Mucosa of descending colon (tissue), 3 donors: Measurements from ENCODE around the gene DBP. TPM values are rescaled to one million over a fixed set of nuclear protein-coding genes. Genes with fewer than 3 reads are reported as not detected.

ENCODE experiments used
- ATAC-seq: fragments of 200-7000 bp; cut with Tn5 transposase; one replicate; pipeline ENCODE4 v1.9.1; 2020; ENCODE audit warnings: mild to moderate bottlenecking, moderate library complexity
- DNase-seq, 3 donors: peaks; one replicate each; pipeline ENCODE4 v3.0.0-alpha.2; 2020
- H3K36me3 ChIP-seq: fragments of 200-600 bp; one replicate; pipeline ENCODE4 v1.8.0; 2021; ENCODE audit warnings: low read depth, mild to moderate bottlenecking
- H3K4me1 ChIP-seq: fragments of 200-600 bp; one replicate; pipeline ENCODE4 v1.8.0; 2021; ENCODE audit warnings: low read depth, mild to moderate bottlenecking
- H3K4me3 ChIP-seq: fragments of 200-600 bp; one replicate; pipeline ENCODE4 v1.8.0; 2021; ENCODE audit warnings: mild to moderate bottlenecking
- H3K9me3 ChIP-seq: fragments of 200-600 bp; one replicate; pipeline ENCODE4 v1.8.0; 2021; ENCODE audit warnings: mild to moderate bottlenecking
- intact Hi-C, 2 donors: fragments of 100-400 bp; cut with DNase I in 1 of 2; cut with micrococcal nuclease in 1 of 2; formaldehyde crosslinking; loops; one replicate each; pipeline versions ENCODE4 v1.11.0 to v1.11.1; 2022; cut with DNase I, micrococcal nuclease
- total RNA-seq, 3 donors: library from RNA; stranded (reverse); fragmentation: NEBNext Ultra II Directional in 2 of 3; extraction: Animal tissue kit (Norgen Biotek cat#: 25700) in 2 of 3; gene quantifications; one replicate each; pipeline versions ENCODE4 v1.2.1 to v1.2.4, GENCODE V29; 2021 to 2023
- TF ChIP-seq, protein P1 (sequence below): fragments of 200-600 bp; IDR thresholded peaks from one replicate; pipeline ENCODE4 v1.8.0; 2022; ENCODE audit warnings: antibody characterized with exemption, mild to moderate bottlenecking
- donor health status: DM: no; HTN: no; CAD: no; lungs with moderate emphysema.
- donor health status: DM: no; HTN: no; CAD: no.
- donor health status: DM: no; HTN: yes; CAD: no.

Gene DBP
- total RNA-seq, 3 donors from 2014 or later: 8.2 to 18.4 (median 11.1) TPM

DNA sequence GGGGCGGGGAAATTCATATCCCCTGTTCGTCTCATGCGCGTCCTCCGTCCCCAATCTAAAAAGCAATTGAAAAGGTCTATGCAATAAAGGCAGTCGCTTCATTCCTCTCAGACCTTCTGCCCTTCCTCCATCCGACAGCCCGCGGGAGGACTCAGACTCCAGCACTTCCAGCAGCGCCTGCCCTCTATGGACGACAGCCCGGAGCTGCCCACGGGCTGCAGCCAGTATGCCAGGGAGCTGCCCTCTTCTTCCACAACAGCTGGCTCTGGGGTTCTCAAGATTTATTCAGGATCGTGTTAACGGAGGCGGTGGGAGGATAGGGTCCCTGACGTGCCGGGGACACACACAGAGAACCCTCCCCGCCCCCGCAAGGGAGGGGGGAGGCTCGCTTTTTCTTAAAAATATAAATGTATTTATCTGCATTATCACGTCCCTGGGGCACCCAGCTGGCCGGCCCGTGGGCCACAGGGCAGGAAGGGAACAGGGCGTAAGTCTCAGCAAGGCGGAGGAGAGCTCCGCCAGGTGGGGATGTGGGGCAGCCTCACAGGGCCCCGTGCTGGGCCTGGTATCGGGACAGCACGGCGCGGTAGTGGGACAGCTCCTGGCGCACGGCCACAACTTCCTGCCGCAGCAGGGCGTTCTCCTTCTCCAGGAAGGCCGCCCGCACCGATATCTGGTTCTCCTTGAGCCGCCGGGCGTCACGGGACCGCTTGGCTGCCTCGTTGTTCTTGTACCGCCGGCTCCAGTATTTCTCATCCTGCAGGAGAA is 6.7 kb downstream of the DBP start:
- intact Hi-C loops: no loop called here
- Histone ChIP-seq H3K4me1 (peaks cover 76% of the 10 kb centered on the region), H3K36me3 (peaks cover 4% of the 10 kb centered on the region), H3K9me3 (no peaks in the 10 kb centered on the region), H3K4me3 (no peak overlapping the region)
- TF ChIP-seq, protein P1, sequence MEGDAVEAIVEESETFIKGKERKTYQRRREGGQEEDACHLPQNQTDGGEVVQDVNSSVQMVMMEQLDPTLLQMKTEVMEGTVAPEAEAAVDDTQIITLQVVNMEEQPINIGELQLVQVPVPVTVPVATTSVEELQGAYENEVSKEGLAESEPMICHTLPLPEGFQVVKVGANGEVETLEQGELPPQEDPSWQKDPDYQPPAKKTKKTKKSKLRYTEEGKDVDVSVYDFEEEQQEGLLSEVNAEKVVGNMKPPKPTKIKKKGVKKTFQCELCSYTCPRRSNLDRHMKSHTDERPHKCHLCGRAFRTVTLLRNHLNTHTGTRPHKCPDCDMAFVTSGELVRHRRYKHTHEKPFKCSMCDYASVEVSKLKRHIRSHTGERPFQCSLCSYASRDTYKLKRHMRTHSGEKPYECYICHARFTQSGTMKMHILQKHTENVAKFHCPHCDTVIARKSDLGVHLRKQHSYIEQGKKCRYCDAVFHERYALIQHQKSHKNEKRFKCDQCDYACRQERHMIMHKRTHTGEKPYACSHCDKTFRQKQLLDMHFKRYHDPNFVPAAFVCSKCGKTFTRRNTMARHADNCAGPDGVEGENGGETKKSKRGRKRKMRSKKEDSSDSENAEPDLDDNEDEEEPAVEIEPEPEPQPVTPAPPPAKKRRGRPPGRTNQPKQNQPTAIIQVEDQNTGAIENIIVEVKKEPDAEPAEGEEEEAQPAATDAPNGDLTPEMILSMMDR: no peak
- DNase-seq: peak; percentile 75 to 85 (median 81)
- ATAC-seq: peak; percentile 22

DNA sequence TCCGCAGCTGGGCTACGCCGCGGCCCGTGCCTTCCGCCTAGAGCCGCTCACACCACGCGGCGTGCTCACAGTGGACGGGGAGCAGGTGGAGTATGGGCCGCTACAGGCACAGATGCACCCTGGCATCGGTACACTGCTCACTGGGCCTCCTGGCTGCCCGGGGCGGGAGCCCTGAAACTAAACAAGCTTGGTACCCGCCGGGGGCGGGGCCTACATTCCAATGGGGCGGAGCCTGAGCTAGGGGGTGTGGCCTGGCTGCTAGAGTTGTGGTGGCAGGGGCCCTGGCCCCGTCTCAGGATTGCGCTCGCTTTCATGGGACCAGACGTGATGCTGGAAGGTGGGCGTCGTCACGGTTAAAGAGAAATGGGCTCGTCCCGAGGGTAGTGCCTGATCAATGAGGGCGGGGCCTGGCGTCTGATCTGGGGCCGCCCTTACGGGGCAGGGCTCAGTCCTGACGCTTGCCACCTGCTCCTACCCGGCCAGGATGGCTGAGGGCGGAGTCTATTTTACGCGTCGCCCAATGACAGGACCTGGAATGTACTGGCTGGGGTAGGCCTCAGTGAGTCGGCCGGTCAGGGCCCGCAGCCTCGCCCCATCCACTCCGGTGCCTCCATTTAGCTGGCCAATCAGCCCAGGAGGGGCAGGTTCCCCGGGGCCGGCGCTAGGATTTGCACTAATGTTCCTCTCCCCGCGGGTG is 7.4 kb downstream of the DBP start:
- H3K36me3 ChIP-seq: peaks cover 4% of the 10 kb centered on the region
- no peaks in the 10 kb centered on the region for H3K9me3 ChIP-seq
- ATAC-seq: peak; percentile 70
- H3K4me1 ChIP-seq: peaks cover 72% of the 10 kb centered on the region
- DNase-seq: peak; percentile 89 to 93 (median 91)
- intact Hi-C loops: no loop called here
- H3K4me3 ChIP-seq: no peak overlapping the region
- TF ChIP-seq, protein P1: no peak

DNA sequence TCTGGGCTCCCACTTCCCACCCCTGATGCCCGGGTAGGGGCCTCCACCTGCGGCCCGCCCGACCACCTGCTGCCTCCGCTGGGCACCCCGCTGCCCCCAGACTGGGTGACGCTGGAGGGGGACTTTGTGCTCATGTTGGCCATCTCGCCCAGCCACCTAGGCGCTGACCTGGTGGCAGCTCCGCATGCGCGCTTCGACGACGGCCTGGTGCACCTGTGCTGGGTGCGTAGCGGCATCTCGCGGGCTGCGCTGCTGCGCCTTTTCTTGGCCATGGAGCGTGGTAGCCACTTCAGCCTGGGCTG is 7.9 kb downstream of the DBP start:
- DNase-seq: peak in 2 of 3 donors; percentile 39 to 72
- Histone ChIP-seq H3K36me3 (peaks cover under 1% of the 10 kb centered on the region), H3K9me3 (no peaks in the 10 kb centered on the region), H3K4me1 (peaks cover 67% of the 10 kb centered on the region), H3K4me3 (no peak overlapping the region)
- ATAC-seq: no peak
- TF ChIP-seq, protein P1: no peak
- intact Hi-C loops: no loop called here

DNA sequence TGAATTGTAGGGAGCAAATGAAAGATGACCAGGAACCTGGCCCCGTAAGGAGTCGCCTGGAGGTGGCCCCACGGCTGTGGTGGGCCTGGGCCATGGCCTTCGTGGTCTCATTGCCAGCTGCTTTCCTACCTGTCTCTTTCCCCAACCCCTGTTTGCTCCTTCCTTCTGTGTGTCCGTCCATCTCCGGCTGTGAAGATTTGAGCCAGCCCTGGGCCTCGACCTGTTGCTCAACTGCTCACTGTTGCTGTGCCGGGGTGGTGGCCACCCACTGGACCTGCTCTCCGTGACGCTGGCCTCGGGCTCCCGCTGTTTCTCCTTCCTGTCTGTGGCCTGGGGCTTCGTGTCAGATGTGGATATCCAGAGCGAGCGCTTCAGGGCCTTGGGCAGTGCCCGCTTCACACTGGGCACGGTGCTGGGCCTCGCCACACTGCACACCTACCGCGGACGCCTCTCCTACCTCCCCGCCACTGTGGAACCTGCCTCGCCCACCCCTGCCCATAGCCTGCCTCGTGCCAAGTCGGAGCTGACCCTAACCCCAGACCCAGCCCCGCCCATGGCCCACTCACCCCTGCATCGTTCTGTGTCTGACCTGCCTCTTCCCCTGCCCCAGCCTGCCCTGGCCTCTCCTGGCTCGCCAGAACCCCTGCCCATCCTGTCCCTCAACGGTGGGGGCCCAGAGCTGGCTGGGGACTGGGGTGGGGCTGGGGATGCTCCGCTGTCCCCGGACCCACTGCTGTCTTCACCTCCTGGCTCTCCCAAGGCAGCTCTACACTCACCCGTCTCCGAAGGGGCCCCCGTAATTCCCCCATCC is 8.5 kb downstream of the DBP start:
- H3K36me3 ChIP-seq: no peaks in the 10 kb centered on the region
- intact Hi-C loops: no loop called here
- H3K4me3 ChIP-seq: no peak overlapping the region
- no peaks in the 10 kb centered on the region for H3K9me3 ChIP-seq
- DNase-seq (peak in 2 of 3 donors; percentile 61 to 62), ATAC-seq (no peak)
- H3K4me1 ChIP-seq: peaks cover 65% of the 10 kb centered on the region
- TF ChIP-seq, protein P1: no peak

DNA sequence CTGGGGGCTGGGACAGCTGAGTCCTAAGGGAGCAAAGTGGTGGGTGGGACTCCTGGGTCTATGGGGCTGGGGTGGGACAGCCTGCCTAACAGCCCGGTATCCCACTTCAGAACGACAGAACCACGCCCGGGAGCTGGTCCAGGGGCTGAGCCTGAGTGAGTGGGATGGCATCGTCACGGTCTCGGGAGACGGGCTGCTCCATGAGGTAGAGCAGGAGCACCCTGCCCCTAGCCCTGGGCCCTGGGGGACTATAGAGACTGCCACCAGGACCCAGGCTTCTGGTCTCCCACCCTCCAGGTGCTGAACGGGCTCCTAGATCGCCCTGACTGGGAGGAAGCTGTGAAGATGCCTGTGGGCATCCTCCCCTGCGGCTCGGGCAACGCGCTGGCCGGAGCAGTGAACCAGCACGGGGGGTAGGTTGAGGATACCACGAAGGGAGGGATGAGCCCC is 9.3 kb downstream of the DBP start:
- Histone ChIP-seq H3K4me1 (peaks cover 59% of the 10 kb centered on the region), H3K36me3 (no peaks in the 10 kb centered on the region), H3K4me3 (no peak overlapping the region), H3K9me3 (no peaks in the 10 kb centered on the region)
- intact Hi-C loops: no loop called here
- TF ChIP-seq, protein P1: no peak
- peak; percentile 36 to 57 (median 41) for DNase-seq
- no peak for ATAC-seq
